NCI-H69 (cell line): Measurements from ENCODE around the gene MAPRE3.

Experiments
- DNase-seq: peaks from one replicate; lab custom pipeline; 2025; lab: John Stamatoyannopoulos, UW

MAPRE3 gene

GRCh38 chr2:26950246-26950645 is 20.2 kb upstream of the MAPRE3 start:
- DNase-seq, result no peak

GRCh38 chr2:26951236-26951635 is 19.2 kb upstream of the MAPRE3 start:
- no peak for DNase-seq

GRCh38 chr2:26952374-26952773 is 18.1 kb upstream of the MAPRE3 start:
- DNase-seq, result peak; percentile 3

GRCh38 chr2:26954135-26954534 is 16.3 kb upstream of the MAPRE3 start:
- no peak for DNase-seq

GRCh38 chr2:26957041-26957440 is 13.4 kb upstream of the MAPRE3 start:
- DNase-seq, result no peak

GRCh38 chr2:26957534-26957933 is 12.9 kb upstream of the MAPRE3 start:
- DNase-seq, result peak; percentile 49

- no peak for DNase-seq
These were observed 11.1 kb upstream of the MAPRE3 start for GRCh38 chr2:26959331-26959730.

GRCh38 chr2:26964446-26965130 is 5.8 kb upstream of the MAPRE3 start:
- no peak for DNase-seq

- DNase-seq, result no peak
These were observed 2.4 kb upstream of the MAPRE3 start for GRCh38 chr2:26968001-26968400.

GRCh38 chr2:26969077-26969844 is 1.2 kb upstream of the MAPRE3 start:
- DNase-seq, result no peak

GRCh38 chr2:26970928-26971627 is 641 bp downstream of the MAPRE3 start:
- DNase-seq, result peak; percentile 57

- peak; percentile 17 for DNase-seq
These were observed 1.7 kb downstream of the MAPRE3 start for GRCh38 chr2:26971911-26972786.

- peak; percentile 23 for DNase-seq
These were observed 3.9 kb downstream of the MAPRE3 start for GRCh38 chr2:26974352-26974751.

- peak; percentile 41 for DNase-seq
These were observed 4.7 kb downstream of the MAPRE3 start for GRCh38 chr2:26975102-26975501.

- DNase-seq, result peak; percentile 44
These were observed 5.2 kb downstream of the MAPRE3 start for GRCh38 chr2:26975656-26976055.

GRCh38 chr2:26976237-26976636 is 5.8 kb downstream of the MAPRE3 start:
- DNase-seq, result no peak

GRCh38 chr2:26977012-26977411 is 6.6 kb downstream of the MAPRE3 start:
- no peak for DNase-seq

- DNase-seq, result peak; percentile 75
These were observed 7.7 kb downstream of the MAPRE3 start for GRCh38 chr2:26978061-26978596.

GRCh38 chr2:26979741-26980140 is 9.3 kb downstream of the MAPRE3 start:
- no peak for DNase-seq

- no peak for DNase-seq
These were observed 10.5 kb downstream of the MAPRE3 start for GRCh38 chr2:26980971-26981370.

- peak; percentile 96 for DNase-seq
These were observed 11.8 kb downstream of the MAPRE3 start for GRCh38 chr2:26982102-26982742.
